GM12891 (cell line): ENCODE data around the gene CETN2.

Source experiments
- PAX5 ChIP-seq: IDR thresholded peaks from 2 replicates; pipeline ENCODE4 v1.6.1; 2011; ENCODE audit warnings: low read length, moderate library complexity, mild to moderate bottlenecking; ENCODE audit not compliant: insufficient read depth, severe bottlenecking
- POLR2A ChIP-seq: IDR thresholded peaks from 2 replicates; pipeline ENCODE4 v1.6.1; 2011; ENCODE audit warnings: low read depth, low read length, control low read depth
- POLR2AphosphoS5 ChIP-seq: IDR thresholded peaks from 2 replicates; pipeline ENCODE4 v1.6.1; 2011; ENCODE audit warnings: low read depth, low read length, control low read depth

DNA sequence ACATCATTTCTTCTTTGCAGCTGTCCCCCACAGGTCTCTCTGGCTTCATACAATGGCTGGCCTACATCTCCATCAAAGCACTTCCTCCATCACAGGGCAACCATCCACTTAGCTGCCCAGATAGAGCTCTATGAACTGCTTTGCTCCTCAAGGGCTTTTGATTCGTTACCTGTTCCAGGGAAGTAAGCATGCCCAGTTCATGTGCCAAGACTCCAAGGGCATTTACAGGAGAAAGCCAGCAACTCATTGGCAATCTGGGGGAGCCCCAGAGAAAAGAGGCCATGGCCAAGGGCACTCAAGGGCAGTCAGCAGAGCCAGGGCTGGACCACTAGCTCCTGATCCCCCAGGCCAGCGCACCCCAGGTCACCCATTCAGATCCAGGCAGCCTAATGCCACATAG is 42.8 kb upstream of the CETN2 start:
- TF ChIP-seq POLR2A (no peak), PAX5 (no peak), POLR2AphosphoS5 (no peak)
